Heart left ventricle (tissue), 13 donors: ENCODE results near the gene PYGL.
A peak's percentile ranks its signal among the peaks of the same experiment; 100 is the strongest.

Source experiments
- POLR2A ChIP-seq, 2 donors: fragments of 450-650 bp; IDR thresholded peaks; one replicate each; pipeline ENCODE4 v1.6.1; 2017; ENCODE audit warnings: antibody characterized with exemption in 2 of 2, mild to moderate bottlenecking in 2 of 2, moderate library complexity in 2 of 2
- TF ChIP-seq, protein P1 (sequence below), 12 donors: fragments of 200-600 bp; sonication (generic) in 4 of 12; IDR thresholded peaks; one replicate each; pipeline versions ENCODE4 v1.5.0 to v1.8.0; 2018 to 2022; ENCODE audit warnings: antibody characterized with exemption in 12 of 12, mild to moderate bottlenecking in 5 of 12
- donor health status: ischemic (EF 13 %, LVEDD 7.1; RV severe dilation, severe dysfunction).
- donor health status: DM: no; HTN: yes; CAD: no.
- donor health status: DM: no; HTN: no; CAD: no.
- donor health status: ischemic (EF 25% LVEDD 6.9; RV normal size, moderate dysfunction).
- donor health status: ischemic (EF 25% LVEDD 5.7; RV mildly dilated, moderate dysfunction).
- donor health status: ischemic (EF 35%, LVEDD 5.7; RV mildly dilated, moderate dysfunction).
- donor health status: nonischemic (EF 11% LVEDD 7.7; RV severe dilation, severe dysfunction).
- donor health status: DM: yes; HTN: yes; CAD: no.
- donor health status: PGD.
- donor health status: ischemic (EF 29% LVEDD 5.4; RV normal size, mild dysfunction).
- donor health status: nonischemic (EF 23%, LVEDD 6.1; RV moderate dilation, normal function).

GRCh38 chr14:50860478-50861086, 83.7 kb downstream of the PYGL start:
- TF ChIP-seq, protein P1, sequence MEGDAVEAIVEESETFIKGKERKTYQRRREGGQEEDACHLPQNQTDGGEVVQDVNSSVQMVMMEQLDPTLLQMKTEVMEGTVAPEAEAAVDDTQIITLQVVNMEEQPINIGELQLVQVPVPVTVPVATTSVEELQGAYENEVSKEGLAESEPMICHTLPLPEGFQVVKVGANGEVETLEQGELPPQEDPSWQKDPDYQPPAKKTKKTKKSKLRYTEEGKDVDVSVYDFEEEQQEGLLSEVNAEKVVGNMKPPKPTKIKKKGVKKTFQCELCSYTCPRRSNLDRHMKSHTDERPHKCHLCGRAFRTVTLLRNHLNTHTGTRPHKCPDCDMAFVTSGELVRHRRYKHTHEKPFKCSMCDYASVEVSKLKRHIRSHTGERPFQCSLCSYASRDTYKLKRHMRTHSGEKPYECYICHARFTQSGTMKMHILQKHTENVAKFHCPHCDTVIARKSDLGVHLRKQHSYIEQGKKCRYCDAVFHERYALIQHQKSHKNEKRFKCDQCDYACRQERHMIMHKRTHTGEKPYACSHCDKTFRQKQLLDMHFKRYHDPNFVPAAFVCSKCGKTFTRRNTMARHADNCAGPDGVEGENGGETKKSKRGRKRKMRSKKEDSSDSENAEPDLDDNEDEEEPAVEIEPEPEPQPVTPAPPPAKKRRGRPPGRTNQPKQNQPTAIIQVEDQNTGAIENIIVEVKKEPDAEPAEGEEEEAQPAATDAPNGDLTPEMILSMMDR (IDR thresholded peaks at IDR 0.05), result peak; percentile 66 to 86 (median 79)
- no peak for TF ChIP-seq POLR2A (IDR thresholded peaks at IDR 0.05)
